Epithelial cell of esophagus (primary cell): ENCODE data around the gene KRT40.

Experiments
- DNase-seq: peaks from one replicate; pipeline ENCODE4 v3.0.0; 2010; ENCODE audit warnings: low read depth
- H3K4me3 ChIP-seq: 2 replicates; pipeline ENCODE4 v1.5.1; 2011; ENCODE audit warnings: mild to moderate bottlenecking, low read length, control low read depth
- TF ChIP-seq, protein P1 (sequence below): IDR thresholded peaks from 2 replicates; pipeline ENCODE4 v1.5.1; 2011; ENCODE audit warnings: low read depth, mild to moderate bottlenecking, low read length, control low read depth, inconsistent platforms; ENCODE audit not compliant: insufficient read depth; ENCODE audit errors: missing control alignments

The KRT40 gene

DNA sequence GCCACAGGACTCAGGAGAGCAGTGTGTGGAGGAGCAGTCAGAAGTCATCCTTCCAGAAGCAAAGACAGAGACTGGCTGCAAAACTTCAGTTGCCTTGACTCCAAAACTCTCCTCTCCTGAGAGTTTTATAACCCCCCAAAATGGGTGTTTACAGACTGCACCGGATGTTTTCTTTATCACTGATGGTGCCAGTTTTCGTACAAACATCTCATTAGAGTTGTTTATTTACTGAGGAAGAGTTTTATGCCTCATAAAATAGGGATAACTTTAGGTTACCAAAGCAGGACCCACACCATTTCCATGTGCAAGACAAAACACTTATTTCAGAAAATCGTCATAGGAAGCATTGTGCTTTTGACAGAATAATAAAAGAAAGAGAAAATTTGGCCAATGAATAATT is at the start of gene KRT40:
Gene KRT40 (minus strand): TSS at position 101 of the 400 bp plus-strand sequence. CDS start 53 bp downstream, at position 48.
- TF ChIP-seq, protein P1, sequence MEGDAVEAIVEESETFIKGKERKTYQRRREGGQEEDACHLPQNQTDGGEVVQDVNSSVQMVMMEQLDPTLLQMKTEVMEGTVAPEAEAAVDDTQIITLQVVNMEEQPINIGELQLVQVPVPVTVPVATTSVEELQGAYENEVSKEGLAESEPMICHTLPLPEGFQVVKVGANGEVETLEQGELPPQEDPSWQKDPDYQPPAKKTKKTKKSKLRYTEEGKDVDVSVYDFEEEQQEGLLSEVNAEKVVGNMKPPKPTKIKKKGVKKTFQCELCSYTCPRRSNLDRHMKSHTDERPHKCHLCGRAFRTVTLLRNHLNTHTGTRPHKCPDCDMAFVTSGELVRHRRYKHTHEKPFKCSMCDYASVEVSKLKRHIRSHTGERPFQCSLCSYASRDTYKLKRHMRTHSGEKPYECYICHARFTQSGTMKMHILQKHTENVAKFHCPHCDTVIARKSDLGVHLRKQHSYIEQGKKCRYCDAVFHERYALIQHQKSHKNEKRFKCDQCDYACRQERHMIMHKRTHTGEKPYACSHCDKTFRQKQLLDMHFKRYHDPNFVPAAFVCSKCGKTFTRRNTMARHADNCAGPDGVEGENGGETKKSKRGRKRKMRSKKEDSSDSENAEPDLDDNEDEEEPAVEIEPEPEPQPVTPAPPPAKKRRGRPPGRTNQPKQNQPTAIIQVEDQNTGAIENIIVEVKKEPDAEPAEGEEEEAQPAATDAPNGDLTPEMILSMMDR: no peak
- no peak within 1 kb of the TSS for H3K4me3 ChIP-seq
- no peak for DNase-seq

DNA sequence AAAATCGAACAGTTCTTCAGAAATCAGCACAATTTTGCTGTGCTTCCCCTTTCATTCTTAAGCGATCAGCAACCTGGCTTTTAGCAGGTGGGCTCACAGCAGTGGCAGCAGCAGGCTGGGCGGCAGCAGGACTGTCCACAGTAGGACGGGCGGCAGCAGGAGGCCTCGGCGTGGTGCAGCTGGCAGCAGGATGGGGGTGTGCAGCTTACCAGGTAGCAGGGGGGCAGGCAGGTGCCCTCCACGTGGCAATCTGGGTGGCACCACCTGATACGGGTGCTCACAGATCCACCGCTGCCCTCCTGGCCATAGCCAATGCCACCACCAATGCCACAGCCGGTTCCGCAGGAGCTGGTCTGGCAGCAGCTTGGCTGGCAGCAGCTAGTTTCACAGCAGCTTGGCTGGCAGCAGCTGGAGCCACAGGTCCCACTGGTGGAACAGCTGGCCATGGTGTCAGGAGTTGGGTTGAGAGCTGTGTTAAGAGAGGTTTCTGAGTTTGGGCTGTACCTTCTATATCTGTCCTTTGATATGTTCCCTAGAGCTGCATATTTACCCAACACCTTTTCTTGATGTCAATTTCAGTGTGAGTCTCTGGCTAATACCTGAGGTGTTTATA is 45.6 kb upstream of the KRT40 start, which contains the start of gene KRTAP1-4:
Gene KRTAP1-4 (minus strand): TSS at position 563 of the 613 bp plus-strand sequence. CDS start 117 bp downstream, at position 446.
- no peak within 1 kb of the TSS for H3K4me3 ChIP-seq
- TF ChIP-seq, protein P1: no peak
- no peak for DNase-seq

DNA sequence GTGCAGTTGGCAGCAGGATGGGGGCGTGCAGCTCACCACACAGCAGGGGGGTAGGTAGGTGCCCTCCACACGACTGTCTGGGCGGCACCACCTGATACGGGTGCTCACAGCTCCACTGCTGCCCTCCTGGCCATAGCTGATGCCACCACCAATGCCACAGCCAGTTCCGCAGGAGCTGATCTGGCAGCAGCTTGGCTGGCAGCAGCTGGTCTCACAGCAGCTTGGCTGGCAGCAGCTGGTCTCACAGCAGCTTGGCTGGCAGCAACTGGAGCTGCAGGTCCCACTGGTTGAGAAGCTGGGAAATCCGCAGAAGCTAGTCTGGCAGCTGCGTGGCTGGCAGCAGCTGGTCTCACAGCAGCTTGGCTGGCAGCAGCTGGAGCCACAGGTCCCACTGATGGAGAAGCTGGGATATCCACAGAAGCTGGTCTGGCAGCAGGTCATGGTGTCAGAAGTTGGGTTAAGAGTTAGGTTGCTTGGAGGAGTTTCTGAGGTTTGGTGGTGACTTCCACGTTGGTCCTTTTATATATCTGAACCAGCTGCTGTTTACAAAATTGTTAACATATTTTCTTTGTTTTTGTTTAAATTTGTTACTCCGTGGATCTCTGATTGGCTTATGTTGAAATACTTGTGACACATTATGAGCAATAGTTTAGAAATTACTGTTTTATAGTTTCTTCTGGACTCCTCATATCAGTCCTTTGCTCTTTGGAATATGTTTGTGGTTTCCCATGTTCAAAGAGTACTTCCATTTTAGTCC is 42.8 kb upstream of the KRT40 start, which contains the start of gene KRTAP1-5:
Gene KRTAP1-5 (minus strand): TSS at position 494 of the 757 bp plus-strand sequence. CDS start 53 bp downstream, at position 441.
- H3K4me3 ChIP-seq: no peak within 1 kb of the TSS
- peak; percentile 34 for DNase-seq
- TF ChIP-seq, protein P1: no peak

DNA sequence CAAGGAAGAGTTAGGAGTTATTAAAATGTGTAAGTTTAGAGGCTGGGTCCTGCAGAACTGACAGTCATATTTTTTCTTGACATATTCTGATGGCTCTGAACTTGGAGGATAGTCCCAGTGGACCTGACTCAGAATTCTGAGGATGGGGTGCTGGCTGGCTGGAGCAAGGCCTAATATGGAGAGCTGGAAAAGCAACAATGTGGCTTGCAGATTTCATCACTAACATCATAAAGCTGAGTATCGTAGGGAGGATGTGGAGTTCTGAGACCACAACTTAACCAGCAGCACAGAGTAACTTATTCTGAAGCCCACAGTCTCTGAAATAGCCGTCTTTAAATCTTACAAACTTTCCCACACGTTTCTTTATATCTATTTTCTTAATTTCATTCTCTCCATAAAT is 40.6 kb upstream of the KRT40 start:
- TF ChIP-seq, protein P1: no peak
- DNase-seq: no peak
- no peak overlapping the region for H3K4me3 ChIP-seq

DNA sequence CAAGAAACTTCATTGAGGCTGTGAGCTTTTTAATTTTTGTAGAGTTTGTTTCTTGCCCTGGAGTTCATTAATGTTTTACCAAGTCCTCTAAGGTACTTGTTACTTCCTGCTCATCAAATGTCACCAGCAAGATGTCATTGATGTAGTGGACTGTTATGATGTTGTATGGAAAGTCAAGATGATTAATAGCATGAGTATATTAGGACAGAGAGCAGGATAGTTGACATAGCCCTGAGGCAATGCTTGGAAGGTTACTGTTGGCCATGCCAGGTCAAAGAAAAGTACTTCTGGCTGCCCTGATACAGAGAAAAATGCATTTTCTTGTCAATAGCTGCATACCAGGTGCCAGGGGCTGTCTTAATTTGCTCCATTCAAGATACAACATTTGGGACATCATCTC is 36.2 kb upstream of the KRT40 start:
- TF ChIP-seq, protein P1: no peak

DNA sequence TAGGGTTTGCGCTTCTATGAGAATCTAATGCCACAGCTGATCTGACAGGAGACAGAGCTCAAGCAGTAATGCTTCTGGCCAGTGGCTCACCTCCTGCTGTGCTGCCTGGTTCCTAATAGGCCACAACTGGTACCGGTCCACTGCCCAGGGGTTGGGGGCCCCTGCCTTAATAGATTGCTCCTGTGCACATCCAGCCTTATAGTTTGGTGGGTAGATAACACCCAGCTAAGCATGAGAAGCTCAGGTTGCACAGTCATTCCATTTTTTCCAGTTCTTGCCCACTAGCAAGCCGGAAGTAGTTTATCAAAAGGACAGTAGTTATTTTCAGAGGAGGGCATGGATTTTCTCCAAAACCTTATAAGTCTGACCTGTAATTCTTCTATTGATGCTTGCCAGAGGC is 35.3 kb upstream of the KRT40 start:
- DNase-seq: no peak
- H3K4me3 ChIP-seq: no peak overlapping the region
- TF ChIP-seq, protein P1: no peak

More for the DNA sequence above, 36.2 kb upstream of the KRT40 start:
- no peak for DNase-seq
- H3K4me3 ChIP-seq: no peak overlapping the region
